ENCODE measurements around the gene RUNX2.

DNA sequence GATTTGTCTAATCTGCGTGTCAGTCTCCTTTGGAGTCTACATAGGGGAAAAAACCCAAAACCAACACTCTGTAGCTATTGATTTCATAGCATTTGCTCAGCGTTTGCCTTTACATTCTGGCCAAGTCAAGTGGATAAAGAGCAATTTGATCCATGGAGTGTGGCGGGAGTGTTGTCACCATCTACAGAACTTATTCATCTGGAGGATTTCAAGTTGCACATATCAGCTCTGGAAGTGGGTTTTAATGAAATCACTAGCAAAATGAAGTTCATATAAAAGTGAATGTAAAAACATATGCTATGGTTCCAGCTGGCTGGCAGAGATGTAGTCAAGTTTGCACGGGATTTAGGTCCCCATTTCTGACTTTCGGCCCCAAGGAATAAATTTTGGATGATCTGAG is 269.3 kb downstream of the RUNX2 start:
- TF ChIP-seq, protein P1, sequence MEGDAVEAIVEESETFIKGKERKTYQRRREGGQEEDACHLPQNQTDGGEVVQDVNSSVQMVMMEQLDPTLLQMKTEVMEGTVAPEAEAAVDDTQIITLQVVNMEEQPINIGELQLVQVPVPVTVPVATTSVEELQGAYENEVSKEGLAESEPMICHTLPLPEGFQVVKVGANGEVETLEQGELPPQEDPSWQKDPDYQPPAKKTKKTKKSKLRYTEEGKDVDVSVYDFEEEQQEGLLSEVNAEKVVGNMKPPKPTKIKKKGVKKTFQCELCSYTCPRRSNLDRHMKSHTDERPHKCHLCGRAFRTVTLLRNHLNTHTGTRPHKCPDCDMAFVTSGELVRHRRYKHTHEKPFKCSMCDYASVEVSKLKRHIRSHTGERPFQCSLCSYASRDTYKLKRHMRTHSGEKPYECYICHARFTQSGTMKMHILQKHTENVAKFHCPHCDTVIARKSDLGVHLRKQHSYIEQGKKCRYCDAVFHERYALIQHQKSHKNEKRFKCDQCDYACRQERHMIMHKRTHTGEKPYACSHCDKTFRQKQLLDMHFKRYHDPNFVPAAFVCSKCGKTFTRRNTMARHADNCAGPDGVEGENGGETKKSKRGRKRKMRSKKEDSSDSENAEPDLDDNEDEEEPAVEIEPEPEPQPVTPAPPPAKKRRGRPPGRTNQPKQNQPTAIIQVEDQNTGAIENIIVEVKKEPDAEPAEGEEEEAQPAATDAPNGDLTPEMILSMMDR (IDR thresholded peaks at IDR 0.05; ENCODE audit: low read depth, low read length): no peak
- TF ChIP-seq MAX (IDR thresholded peaks at IDR 0.05; ENCODE audit: low read depth, low read length) (no peak), POLR2A (IDR thresholded peaks at IDR 0.05; ENCODE audit: extremely low read depth, insufficient read length) (no peak)

All from NB4 (cell line).